GM21360 (cell line): ENCODE measurements around the gene CD274.
"Not testable (repeated sequence)": the region's sequence is repeated elsewhere in the genome, so short reads cannot be mapped to it uniquely, and the experiment has no call there.

Source experiments
- ATAC-seq: cut with Tn5 transposase; IDR thresholded peaks from one replicate; pipeline ENCODE4 v1.9.1; 2021; ENCODE audit warnings: mild to moderate bottlenecking, moderate library complexity; ENCODE audit not compliant: unreplicated experiment

Gene CD274

GRCh38 chr9:5493679-5494511 lies 43.6 kb downstream of the CD274 start:
- ATAC-seq: peak; percentile 85

GRCh38 chr9:5494765-5495164 lies 44.4 kb downstream of the CD274 start:
- ATAC-seq: not testable (repeated sequence)

GRCh38 chr9:5499157-5499556 lies 48.8 kb downstream of the CD274 start:
- ATAC-seq: no peak

GRCh38 chr9:5499889-5500398 lies 49.6 kb downstream of the CD274 start:
- ATAC-seq: no peak

- ATAC-seq: no peak
Observed at GRCh38 chr9:5500441-5501235, 50.3 kb downstream of the CD274 start.

- ATAC-seq: no peak
Observed at GRCh38 chr9:5502553-5502952, 52.2 kb downstream of the CD274 start.

- no peak for ATAC-seq
Observed at GRCh38 chr9:5509573-5509972, 59.2 kb downstream of the CD274 start.

- ATAC-seq: peak; percentile 70
Observed at GRCh38 chr9:5510360-5510931, 60.1 kb downstream of the CD274 start, which contains the start of gene PDCD1LG2. Gene PDCD1LG2, plus strand, starts transcription at chr9:5510531. Its CDS starts 12,016 bp downstream, at chr9:5522547.

- ATAC-seq: no peak
Observed at GRCh38 chr9:5510989-5511388, 60.6 kb downstream of the CD274 start.

GRCh38 chr9:5511476-5511875 lies 61.1 kb downstream of the CD274 start:
- ATAC-seq: no peak

- ATAC-seq: no peak
Observed at GRCh38 chr9:5511935-5512580, 61.7 kb downstream of the CD274 start.

- ATAC-seq: no peak
Observed at GRCh38 chr9:5512658-5513452, 62.5 kb downstream of the CD274 start.

- no peak for ATAC-seq
Observed at GRCh38 chr9:5513966-5514616, 63.7 kb downstream of the CD274 start.

- no peak for ATAC-seq
Observed at GRCh38 chr9:5514617-5515260, 64.4 kb downstream of the CD274 start.

- ATAC-seq: no peak
Observed at GRCh38 chr9:5515261-5515650, 64.9 kb downstream of the CD274 start.

GRCh38 chr9:5516453-5517220 lies 66.3 kb downstream of the CD274 start:
- ATAC-seq: no peak

- peak; percentile 78 for ATAC-seq
Observed at GRCh38 chr9:5518171-5518936, 68.0 kb downstream of the CD274 start.

GRCh38 chr9:5518937-5519319 lies 68.6 kb downstream of the CD274 start:
- no peak for ATAC-seq
